ENCODE results near the gene ADAMTS20. TPM values are rescaled to one million over a fixed set of nuclear protein-coding genes. Genes with fewer than 3 reads are reported as not detected.

Gene ADAMTS20
- total RNA-seq, 3 donors from 2014 or later = not detected

- intact Hi-C loops (cut with DNase I; ENCODE audit: low total_unique reads) = no loop called here
- no peaks in the 10 kb centered on the region for H3K27me3 ChIP-seq
- no peak overlapping the region for H3K4me3 ChIP-seq
Observed at GRCh38 chr12:43425361-43425760, 126.6 kb downstream of the ADAMTS20 start.

GRCh38 chr12:43416981-43417380 lies 135.0 kb downstream of the ADAMTS20 start:
- intact Hi-C loops (cut with DNase I; ENCODE audit: low total_unique reads) = no loop called here

More at GRCh38 chr12:43425361-43425760, 126.6 kb downstream of the ADAMTS20 start:
- no peak for DNase-seq (ENCODE audit: low spot score in 2 of 2)
- Histone ChIP-seq H3K27ac (no peak overlapping the region), H3K4me1 (no peaks in the 10 kb centered on the region), H3K9me3 (no peaks in the 10 kb centered on the region), H3K36me3 (no peaks in the 10 kb centered on the region)
- TF ChIP-seq POLR2AphosphoS5 (IDR thresholded peaks at IDR 0.05) = no peak
- no peak for TF ChIP-seq POLR2A (IDR thresholded peaks at IDR 0.05)
- TF ChIP-seq CTCF (IDR thresholded peaks at IDR 0.05) = no peak

GRCh38 chr12:43407816-43408645 lies 144.0 kb downstream of the ADAMTS20 start:
- Histone ChIP-seq H3K27me3 (no peaks in the 10 kb centered on the region), H3K27ac (no peak overlapping the region), H3K36me3 (no peaks in the 10 kb centered on the region), H3K4me3 (no peak overlapping the region), H3K4me1 (no peaks in the 10 kb centered on the region), H3K9me3 (no peaks in the 10 kb centered on the region)
- no peak for TF ChIP-seq POLR2AphosphoS5 (IDR thresholded peaks at IDR 0.05)
- DNase-seq (ENCODE audit: low spot score in 2 of 2) = no peak
- intact Hi-C loops (cut with DNase I; ENCODE audit: low total_unique reads) = no loop called here

More at GRCh38 chr12:43416981-43417380, 135.0 kb downstream of the ADAMTS20 start:
- Histone ChIP-seq H3K4me3 (no peak overlapping the region), H3K27me3 (no peaks in the 10 kb centered on the region), H3K9me3 (peaks cover 0 to 8% of the 10 kb centered on the region in 2 donors), H3K4me1 (no peaks in the 10 kb centered on the region), H3K36me3 (no peaks in the 10 kb centered on the region), H3K27ac (no peak overlapping the region)
- TF ChIP-seq POLR2AphosphoS5 (IDR thresholded peaks at IDR 0.05) (no peak), POLR2A (IDR thresholded peaks at IDR 0.05) (no peak), CTCF (IDR thresholded peaks at IDR 0.05) (no peak)
- no peak for DNase-seq (ENCODE audit: low spot score in 2 of 2)

GRCh38 chr12:43406801-43407200 lies 145.2 kb downstream of the ADAMTS20 start:
- intact Hi-C loops (cut with DNase I; ENCODE audit: low total_unique reads) = no loop called here
- no peaks in the 10 kb centered on the region for H3K27me3 ChIP-seq

GRCh38 chr12:43402436-43402835 lies 149.6 kb downstream of the ADAMTS20 start:
- Histone ChIP-seq H3K27ac (no peak overlapping the region), H3K4me3 (no peak overlapping the region), H3K4me1 (no peaks in the 10 kb centered on the region), H3K9me3 (no peaks in the 10 kb centered on the region), H3K27me3 (no peaks in the 10 kb centered on the region), H3K36me3 (no peaks in the 10 kb centered on the region)
- DNase-seq (ENCODE audit: low spot score in 2 of 2) = no peak
- TF ChIP-seq CTCF (IDR thresholded peaks at IDR 0.05) (no peak), POLR2AphosphoS5 (IDR thresholded peaks at IDR 0.05) (no peak), POLR2A (IDR thresholded peaks at IDR 0.05) (no peak)
- intact Hi-C loops (cut with DNase I; ENCODE audit: low total_unique reads) = no loop called here

More at GRCh38 chr12:43406801-43407200, 145.2 kb downstream of the ADAMTS20 start:
- Histone ChIP-seq H3K4me1 (no peaks in the 10 kb centered on the region), H3K4me3 (no peak overlapping the region), H3K36me3 (no peaks in the 10 kb centered on the region), H3K9me3 (no peaks in the 10 kb centered on the region), H3K27ac (no peak overlapping the region)
- no peak for DNase-seq (ENCODE audit: low spot score in 2 of 2)
- TF ChIP-seq CTCF (IDR thresholded peaks at IDR 0.05) (no peak), POLR2AphosphoS5 (IDR thresholded peaks at IDR 0.05) (no peak), POLR2A (IDR thresholded peaks at IDR 0.05) (no peak)

All from breast epithelium (tissue), 4 donors.